Heart right ventricle (tissue), 16 donors: ENCODE results near the gene OSBPL7. TPM values are rescaled to one million over a fixed set of nuclear protein-coding genes. Genes with fewer than 3 reads are reported as not detected.
A peak's percentile ranks its signal among the peaks of the same experiment; 100 is the strongest.
"Not testable (repeated sequence)": the region's sequence is repeated elsewhere in the genome, so short reads cannot be mapped to it uniquely, and the experiment has no call there.

Experiments
- ATAC-seq, 8 donors: fragments of 200-7000 bp; cut with Tn5 transposase; one replicate each; pipeline ENCODE4 v1.9.1; 2020; ENCODE audit warnings: mild to moderate bottlenecking in 8 of 8, moderate library complexity in 8 of 8, moderate number of reproducible peaks in 1 of 8
- DNase-seq, 2 donors: peaks; one replicate each; pipeline ENCODE4 v3.0.0-alpha.2; 2020
- H3K27ac ChIP-seq, 10 donors: fragments of 200-600 bp; sonication (generic) in 2 of 10; one replicate each; pipeline versions ENCODE4 v1.5.0 to v1.8.0; 2020 to 2022; ENCODE audit warnings: mild to moderate bottlenecking in 3 of 10
- H3K27me3 ChIP-seq, 7 donors: fragments of 200-600 bp; one replicate each; pipeline ENCODE4 v1.8.0; 2021 to 2022; ENCODE audit warnings: mild to moderate bottlenecking in 2 of 7
- H3K36me3 ChIP-seq, 9 donors: fragments of 200-600 bp; sonication (generic) in 1 of 9; one replicate each; pipeline versions ENCODE4 v1.5.0 to v1.8.0; 2020 to 2022; ENCODE audit warnings: mild to moderate bottlenecking in 2 of 9
- H3K4me1 ChIP-seq, 9 donors: fragments of 200-600 bp; sonication (generic) in 1 of 9; one replicate each; pipeline versions ENCODE4 v1.5.0 to v1.8.0; 2020 to 2022; ENCODE audit warnings: mild to moderate bottlenecking in 4 of 9
- H3K4me3 ChIP-seq, 10 donors: fragments of 200-600 bp; sonication (generic) in 2 of 10; one replicate each; pipeline versions ENCODE4 v1.5.0 to v1.8.0; 2020 to 2022; ENCODE audit warnings: mild to moderate bottlenecking in 7 of 10, moderate library complexity in 2 of 10
- H3K9me3 ChIP-seq, 11 donors: fragments of 200-600 bp in 10 of 11; sonication (generic) in 2 of 11; one replicate each; pipeline versions ENCODE4 v1.5.0 to v1.8.0; 2013 to 2022; ENCODE audit warnings: mild to moderate bottlenecking in 2 of 11, control low read depth in 1 of 11, moderate library complexity in 1 of 11
- WGBS, 2 donors: extraction: QIAGEN DNeasy Blood & Tissue Kit; methylation state at CpG; one replicate each; pipeline ENCODE4 v1.1.7; 2013; ENCODE audit warnings: inconsistent platforms in 1 of 2; 5-methylcytosine and 5-hydroxymethylcytosine counted together
- intact Hi-C, 10 donors: fragments of 100-400 bp; cut with DNase I; formaldehyde crosslinking; loops; one replicate each; pipeline versions ENCODE4 v1.11.1 to v1.14.2; 2022
- polyA plus RNA-seq, 2 donors: library from polyadenylated mRNA; stranded (reverse); fragments of 200-250 nt; gene quantifications; one replicate each; pipeline ENCODE4 v1.2.3, GENCODE V29; 2013
- total RNA-seq, 10 donors: library from RNA; stranded (reverse); fragmentation: NEBNext Ultra II Directional in 3 of 10; extraction: Animal tissue kit (Norgen Biotek cat#: 25700) in 3 of 10; gene quantifications; one replicate each; pipeline versions ENCODE4 v1.2.1 to v1.2.4, GENCODE V29; 2021 to 2023
- TF ChIP-seq, protein P1 (sequence below), 9 donors: fragments of 200-600 bp; sonication (generic) in 2 of 9; IDR thresholded peaks; one replicate each; pipeline versions ENCODE4 v1.5.0 to v1.8.0; 2021 to 2022; ENCODE audit warnings: antibody characterized with exemption in 9 of 9, mild to moderate bottlenecking in 5 of 9, moderate library complexity in 1 of 9
- donor health status: Arrhythmogenic right ventricular cardiomyopathy.
- donor health status: ischemic (EF 13 %, LVEDD 7.1; RV severe dilation, severe dysfunction).
- donor health status: healthy with polysubstance abuse.
- donor health status: DM: no; HTN: yes; CAD: no.
- donor health status: DM: no; HTN: no; CAD: no.
- donor health status: ischemic (EF 25% LVEDD 6.9; RV normal size, moderate dysfunction).
- donor health status: ischemic (EF 25% LVEDD 5.7; RV mildly dilated, moderate dysfunction).
- donor health status: healthy.
- donor health status: DM: yes; HTN: yes; CAD: no.
- donor health status: Ischemic cardiomyopathy.
- donor health status: ischemic (EF 35%, LVEDD 5.7; RV mildly dilated, moderate dysfunction).
- donor health status: nonischemic (EF 11% LVEDD 7.7; RV severe dilation, severe dysfunction).
- donor health status: DM: yes; HTN: yes; CAD: no.
- donor health status: PGD.
- donor health status: ischemic (EF 29% LVEDD 5.4; RV normal size, mild dysfunction).
- donor health status: nonischemic (EF 23%, LVEDD 6.1; RV moderate dilation, normal function).

OSBPL7 gene
- total and polyA plus RNA-seq, 12 donors: 2.8 to 9.6 (median 5.1) TPM

DNA sequence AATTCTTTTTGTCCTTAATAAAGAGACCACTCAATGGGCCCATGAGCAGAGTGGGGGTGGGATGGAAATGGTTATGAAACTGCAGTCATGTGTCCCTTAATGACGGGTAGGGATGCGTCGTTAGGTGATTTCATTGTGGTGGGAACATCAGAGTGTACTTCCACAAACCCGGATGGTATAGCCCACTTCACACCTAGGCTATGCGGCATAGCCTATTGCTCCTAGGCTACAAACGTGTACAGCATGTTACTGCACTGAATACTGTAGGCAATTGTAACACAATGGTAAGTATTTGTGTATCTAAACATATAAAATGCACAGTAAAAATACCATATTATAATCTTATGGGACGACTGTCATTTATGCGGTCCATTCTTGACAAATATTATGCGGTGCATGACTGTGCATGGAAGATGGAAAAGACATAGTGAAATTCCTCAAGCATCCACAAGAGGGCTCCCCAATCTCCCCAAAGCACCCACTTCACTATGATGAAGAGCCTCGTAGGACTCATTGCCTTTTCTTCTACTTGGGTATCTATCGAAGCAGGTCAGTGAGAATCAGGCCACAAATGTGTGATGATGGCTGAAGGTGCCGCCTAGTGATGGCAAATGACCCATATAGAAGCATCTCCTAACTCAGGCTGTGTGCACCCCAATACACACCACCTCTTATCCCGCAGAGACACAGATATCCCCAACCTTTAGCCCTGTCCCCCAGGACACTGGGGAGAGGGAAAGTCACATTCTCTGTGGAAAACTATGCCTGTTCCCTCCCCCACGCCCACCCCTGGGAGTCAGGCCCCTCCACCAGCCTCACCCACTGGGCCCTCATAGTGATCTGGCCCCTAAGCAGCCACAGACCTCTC, 45.0 kb downstream of the OSBPL7 start:
- no peak overlapping the region for H3K4me3 ChIP-seq
- DNase-seq: no peak
- peak in 1 of 8 donors; percentile 35 for ATAC-seq
- no peak overlapping the region for H3K27ac ChIP-seq
- H3K36me3 ChIP-seq: no peaks in the 10 kb centered on the region
- 38% methylated on average over 14 of the region's 14 CpGs for WGBS, 2 donors
- intact Hi-C loops: loop anchor here in 1 of 10 donors (5.0 kb wide), 1 partner anchor 111 kb away; no protein-coding TSS in a partner anchor
- TF ChIP-seq, protein P1, sequence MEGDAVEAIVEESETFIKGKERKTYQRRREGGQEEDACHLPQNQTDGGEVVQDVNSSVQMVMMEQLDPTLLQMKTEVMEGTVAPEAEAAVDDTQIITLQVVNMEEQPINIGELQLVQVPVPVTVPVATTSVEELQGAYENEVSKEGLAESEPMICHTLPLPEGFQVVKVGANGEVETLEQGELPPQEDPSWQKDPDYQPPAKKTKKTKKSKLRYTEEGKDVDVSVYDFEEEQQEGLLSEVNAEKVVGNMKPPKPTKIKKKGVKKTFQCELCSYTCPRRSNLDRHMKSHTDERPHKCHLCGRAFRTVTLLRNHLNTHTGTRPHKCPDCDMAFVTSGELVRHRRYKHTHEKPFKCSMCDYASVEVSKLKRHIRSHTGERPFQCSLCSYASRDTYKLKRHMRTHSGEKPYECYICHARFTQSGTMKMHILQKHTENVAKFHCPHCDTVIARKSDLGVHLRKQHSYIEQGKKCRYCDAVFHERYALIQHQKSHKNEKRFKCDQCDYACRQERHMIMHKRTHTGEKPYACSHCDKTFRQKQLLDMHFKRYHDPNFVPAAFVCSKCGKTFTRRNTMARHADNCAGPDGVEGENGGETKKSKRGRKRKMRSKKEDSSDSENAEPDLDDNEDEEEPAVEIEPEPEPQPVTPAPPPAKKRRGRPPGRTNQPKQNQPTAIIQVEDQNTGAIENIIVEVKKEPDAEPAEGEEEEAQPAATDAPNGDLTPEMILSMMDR (IDR thresholded peaks at IDR 0.05): peak; percentile 43 to 76 (median 62)
- peaks cover 0 to 4% (median 0%) of the 10 kb centered on the region in 9 donors for H3K4me1 ChIP-seq
- H3K27me3 ChIP-seq: peaks cover 20 to 83% (median 75%) of the 10 kb centered on the region in 7 donors
- peaks cover 0 to 8% (median 0%) of the 10 kb centered on the region in 11 donors for H3K9me3 ChIP-seq

DNA sequence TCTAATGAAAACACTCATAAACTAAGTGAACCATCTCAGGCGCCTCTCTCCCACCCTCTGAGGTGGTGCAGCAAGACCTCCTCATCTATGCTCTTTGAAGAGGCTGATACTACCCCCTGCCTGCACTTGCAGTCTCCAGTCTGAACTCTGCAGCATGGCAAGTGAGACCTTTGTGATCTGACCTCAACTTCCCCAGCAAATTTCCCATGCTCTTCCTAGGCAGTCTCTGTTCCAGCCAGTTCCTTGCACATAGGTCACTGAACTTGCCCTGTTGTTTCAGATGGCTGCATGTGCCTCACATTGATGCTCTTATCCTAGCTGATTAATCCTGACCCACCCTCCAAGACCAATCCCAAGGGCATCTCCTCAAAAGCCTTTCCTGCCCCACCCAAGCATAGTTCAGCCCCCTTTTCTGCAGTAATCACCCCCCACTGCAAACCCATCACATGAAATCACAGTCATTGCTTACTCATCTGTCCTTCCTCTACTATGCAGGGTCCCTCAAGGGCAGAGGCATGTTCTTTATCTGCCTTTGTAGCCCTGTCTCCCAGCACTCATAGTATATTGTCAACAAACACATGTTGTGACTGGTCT, 46.5 kb downstream of the OSBPL7 start:
- Histone ChIP-seq H3K4me3 (no peak overlapping the region), H3K27ac (no peak overlapping the region), H3K36me3 (no peaks in the 10 kb centered on the region), H3K9me3 (peaks cover 0 to 17% (median 0%) of the 10 kb centered on the region in 11 donors), H3K27me3 (peaks cover 20 to 73% (median 62%) of the 10 kb centered on the region in 7 donors), H3K4me1 (peaks cover 0 to 4% (median 0%) of the 10 kb centered on the region in 9 donors)
- 50 to 67% methylated on average over 1 of the region's 1 CpG for WGBS, 2 donors
- DNase-seq (no peak), ATAC-seq (no peak)
- intact Hi-C loops: loop anchor here in 1 of 10 donors (5.0 kb wide), 1 partner anchor 112 kb away; no protein-coding TSS in a partner anchor
- TF ChIP-seq, protein P1 (IDR thresholded peaks at IDR 0.05): no peak

DNA sequence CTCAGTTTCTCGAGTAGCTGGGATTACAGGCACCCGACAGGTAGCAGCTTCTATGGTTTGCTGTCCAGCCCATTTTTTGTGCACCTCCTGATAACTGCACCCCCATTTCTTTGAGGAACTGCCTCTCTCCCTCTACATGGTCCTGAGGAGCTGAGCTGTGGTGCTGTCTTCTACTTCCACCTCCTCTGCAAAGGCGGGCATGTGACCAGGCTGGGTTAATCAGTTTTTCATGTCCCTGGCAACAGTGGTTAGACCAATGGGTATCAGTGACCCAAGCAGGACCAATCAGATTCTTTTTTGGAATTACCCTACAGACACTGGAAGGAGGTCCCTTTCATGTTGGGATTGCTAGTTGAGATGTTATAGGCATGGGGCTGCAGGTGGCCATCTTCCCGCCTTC, 47.3 kb downstream of the OSBPL7 start:
- WGBS, 2 donors: 63 to 82% methylated on average over 4 of the region's 4 CpGs
- Histone ChIP-seq H3K4me1 (peaks cover 0 to 4% (median 0%) of the 10 kb centered on the region in 9 donors), H3K27me3 (peaks cover 20 to 65% (median 57%) of the 10 kb centered on the region in 7 donors), H3K9me3 (peaks cover 0 to 17% (median 0%) of the 10 kb centered on the region in 11 donors), H3K4me3 (no peak overlapping the region), H3K36me3 (no peaks in the 10 kb centered on the region), H3K27ac (no peak overlapping the region)
- ATAC-seq (no peak), DNase-seq (no peak)
- intact Hi-C loops: no loop called here
- TF ChIP-seq, protein P1 (IDR thresholded peaks at IDR 0.05): no peak

DNA sequence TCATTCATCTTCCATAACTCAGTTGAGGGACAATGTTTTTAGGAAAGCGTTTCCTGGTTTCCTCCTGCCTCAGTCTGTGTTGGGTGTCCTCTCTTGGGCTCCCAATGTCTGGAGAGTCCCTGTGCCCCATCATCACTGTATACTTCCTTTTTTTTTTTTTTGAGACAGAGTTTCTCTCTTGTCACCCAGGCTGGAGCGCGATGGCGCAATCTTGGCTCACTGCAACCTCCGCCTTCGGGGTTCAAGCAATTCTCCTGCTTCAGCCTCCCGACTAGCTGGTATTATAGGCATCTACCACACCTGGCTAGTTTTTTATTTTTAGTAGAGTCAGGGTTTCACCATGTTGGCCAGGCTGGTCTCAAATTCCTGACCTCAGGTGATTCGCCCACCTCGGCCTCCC, 47.9 kb downstream of the OSBPL7 start:
- H3K36me3 ChIP-seq, ATAC-seq, H3K27ac ChIP-seq, H3K4me1 ChIP-seq, intact Hi-C loops, DNase-seq, H3K4me3 ChIP-seq: not testable (repeated sequence)
- 87 to 90% methylated on average over 9 of the region's 9 CpGs for WGBS, 2 donors
- Histone ChIP-seq H3K9me3 (peaks cover 0 to 17% (median 0%) of the 10 kb centered on the region in 11 donors), H3K27me3 (peaks cover 20 to 61% (median 54%) of the 10 kb centered on the region in 7 donors)
